Ovary (tissue), 9 donors: ENCODE measurements around the gene MATK. TPM values are rescaled to one million over a fixed set of nuclear protein-coding genes. Genes with fewer than 3 reads are reported as not detected.

Experiments
- DNase-seq, 5 donors: peaks; one replicate each; pipeline ENCODE4 v3.0.0-alpha.2; 2019 to 2020
- H3K27ac ChIP-seq, 2 donors: fragments of 200-600 bp; one replicate each; pipeline versions ENCODE4 v1.5.1 to v1.8.0; 2019 to 2022
- H3K27me3 ChIP-seq: fragments of 200-600 bp; one replicate; pipeline ENCODE4 v1.8.0; 2022
- H3K36me3 ChIP-seq: fragments of 200-600 bp; sonication (generic); one replicate; pipeline ENCODE4 v1.5.1; 2019
- H3K4me1 ChIP-seq: one replicate; pipeline ENCODE4 v1.8.1; 2013; ENCODE audit warnings: mild to moderate bottlenecking, moderate library complexity; ENCODE audit not compliant: insufficient read depth
- H3K4me3 ChIP-seq: fragments of 200-600 bp; sonication (generic); one replicate; pipeline ENCODE4 v1.5.1; 2017
- H3K9me3 ChIP-seq, 2 donors: fragments of 200-600 bp in 1 of 2; sonication (generic) in 1 of 2; one replicate each; pipeline versions ENCODE4 v1.5.1 to v1.8.1; 2013 to 2019; ENCODE audit warnings: mild to moderate bottlenecking in 1 of 2, moderate library complexity in 1 of 2
- CTCF ChIP-seq, 3 donors: fragments of 450-650 bp in 2 of 3; fragments of 200-600 bp in 1 of 3; IDR thresholded peaks; one replicate each; pipeline versions ENCODE4 v1.5.1 to v1.8.0; 2016 to 2022; ENCODE audit warnings: antibody characterized with exemption in 3 of 3, mild to moderate bottlenecking in 1 of 3
- EP300 ChIP-seq: sonication (generic); formaldehyde crosslinking; IDR thresholded peaks from one replicate; pipeline ENCODE4 v1.6.1; 2017; ENCODE audit warnings: antibody characterized with exemption
- POLR2A ChIP-seq: fragments of 450-650 bp; IDR thresholded peaks from one replicate; pipeline ENCODE4 v1.6.1; 2017; ENCODE audit warnings: antibody characterized with exemption, mild to moderate bottlenecking, moderate library complexity
- WGBS, 3 donors: extraction: QIAGEN DNeasy Blood & Tissue Kit in 1 of 3; methylation state at CpG; one replicate each; pipeline versions ENCODE4 v1.1.5 to v1.1.7; 2013 to 2017; 5-methylcytosine and 5-hydroxymethylcytosine counted together
- intact Hi-C, 4 donors: fragments of 100-400 bp; cut with DNase I; formaldehyde crosslinking; loops; one replicate each; pipeline versions ENCODE4 v1.11.0 to v1.15.1; 2022 to 2023
- polyA plus RNA-seq, 2 donors: library from polyadenylated mRNA; stranded (reverse); fragments of 200-250 nt in 1 of 2; fragments of 350-450 nt in 1 of 2; fragmentation: Illumina TruSeq in 1 of 2; extraction: RNeasy Lipid Tissue Mini Kit (QIAGEN cat#74804) in 1 of 2; gene quantifications; one replicate each; pipeline ENCODE4 v1.2.3, GENCODE V29; 2013 to 2014
- total RNA-seq, 7 donors: library from RNA; depleted of rRNA in 2 of 7; stranded (reverse); fragments of >200 nt in 2 of 7; fragmentation: NEBNext Ultra II Directional in 3 of 7; extraction: Animal tissue kit (Norgen Biotek cat#: 25700) in 3 of 7; gene quantifications; one replicate each; pipeline versions ENCODE4 v1.1.0 to v1.2.4, GENCODE V29; 2016 to 2023
- donor health status: DM: no; HTN: no; CAD: no; lungs with moderate emphysema.
- donor health status: DM: no; HTN: no; CAD: no.
- donor health status: Bipolar disorder and iron deficiency.
- donor health status: DM: yes; HTN: yes; CAD: no.
- donor health status: DM: no; HTN: no; CAD: no.
- donor health status: DM: yes; HTN: yes; CAD: no.

Gene MATK
- total and polyA plus RNA-seq, 9 donors, result 0.25 to 1.4 (median 0.72) TPM

GRCh38 chr19:3833578-3834348 is 47.6 kb upstream of the MATK start:
- TF ChIP-seq EP300 (no peak), POLR2A (no peak), CTCF (IDR thresholded peaks at IDR 0.05) (no peak)
- WGBS, 3 donors, result 60 to 66% (median 63%) methylated on average over 34 of the region's 34 CpGs
- H3K27me3 ChIP-seq, result no peaks in the 10 kb centered on the region
- H3K9me3 ChIP-seq, result no peaks in the 10 kb centered on the region
- H3K27ac ChIP-seq, result no peak overlapping the region
- no peaks in the 10 kb centered on the region for H3K4me1 ChIP-seq
- DNase-seq, result no peak
- intact Hi-C loops, result no loop called here
- H3K36me3 ChIP-seq, result no peaks in the 10 kb centered on the region
- H3K4me3 ChIP-seq, result no peak overlapping the region

DNA sequence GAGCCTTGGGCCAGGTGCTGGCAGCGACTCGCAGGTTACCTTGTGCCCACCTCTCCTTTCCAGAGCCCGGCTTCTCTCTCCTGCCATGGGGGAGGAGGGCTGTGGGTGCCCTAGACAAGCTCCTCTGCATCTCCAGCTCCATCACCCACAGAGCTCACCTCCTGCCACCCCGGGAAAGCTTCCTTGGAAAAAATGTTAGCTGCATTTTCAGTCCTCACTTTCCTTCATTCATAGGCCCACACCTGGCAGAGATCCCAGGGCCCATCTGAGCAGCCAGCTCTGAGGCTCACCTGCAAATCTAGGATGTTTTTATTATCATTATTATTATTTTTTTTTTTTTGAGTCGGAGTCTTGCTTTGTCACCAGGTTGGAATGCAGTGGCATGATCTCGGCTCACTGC is 45.8 kb upstream of the MATK start:
- TF ChIP-seq EP300 (no peak), CTCF (IDR thresholded peaks at IDR 0.05) (no peak), POLR2A (no peak)
- H3K4me1 ChIP-seq, result no peaks in the 10 kb centered on the region
- H3K4me3 ChIP-seq, result no peak overlapping the region
- H3K9me3 ChIP-seq, result no peaks in the 10 kb centered on the region
- WGBS, 3 donors, result 72 to 87% (median 84%) methylated on average over 6 of the region's 6 CpGs
- intact Hi-C loops, result no loop called here
- H3K27ac ChIP-seq, result no peak overlapping the region
- H3K36me3 ChIP-seq, result no peaks in the 10 kb centered on the region
- no peak for DNase-seq
- no peaks in the 10 kb centered on the region for H3K27me3 ChIP-seq

- TF ChIP-seq POLR2A, result no peak
- no peak for TF ChIP-seq CTCF (IDR thresholded peaks at IDR 0.05)
- no peak for TF ChIP-seq EP300
- intact Hi-C loops, result no loop called here
- Histone ChIP-seq H3K4me1 (no peaks in the 10 kb centered on the region), H3K36me3 (no peaks in the 10 kb centered on the region), H3K27ac (no peak overlapping the region), H3K4me3 (no peak overlapping the region), H3K9me3 (no peaks in the 10 kb centered on the region), H3K27me3 (no peaks in the 10 kb centered on the region)
- DNase-seq, result no peak
- whole genome bisulfite sequencing, 3 donors, result 52 to 58% (median 55%) methylated on average over 17 to 19 of the region's 19 CpGs
Measured at GRCh38 chr19:3831601-3832000, 45.4 kb upstream of the MATK start.

- H3K4me3 ChIP-seq, result no peak overlapping the region
- H3K27me3 ChIP-seq, result no peaks in the 10 kb centered on the region
- no peak for TF ChIP-seq EP300
- no peak for TF ChIP-seq CTCF (IDR thresholded peaks at IDR 0.05)
- no peak for TF ChIP-seq POLR2A
- intact Hi-C loops, result no loop called here
- H3K4me1 ChIP-seq, result no peaks in the 10 kb centered on the region
- H3K9me3 ChIP-seq, result no peaks in the 10 kb centered on the region
- WGBS, 3 donors, result 44 to 53% (median 51%) methylated on average over 44 to 45 of the region's 45 CpGs
- no peak for DNase-seq
- no peak overlapping the region for H3K27ac ChIP-seq
- no peaks in the 10 kb centered on the region for H3K36me3 ChIP-seq
Measured at GRCh38 chr19:3830621-3831589, 44.7 kb upstream of the MATK start.
